ENCODE data around the gene MTHFD2L. TPM values are rescaled to one million over a fixed set of nuclear protein-coding genes. Genes with fewer than 3 reads are reported as not detected.

MTHFD2L gene
- polyA plus RNA-seq, 3 donors, result 4.3 to 7.0 (median 4.8) TPM

DNA sequence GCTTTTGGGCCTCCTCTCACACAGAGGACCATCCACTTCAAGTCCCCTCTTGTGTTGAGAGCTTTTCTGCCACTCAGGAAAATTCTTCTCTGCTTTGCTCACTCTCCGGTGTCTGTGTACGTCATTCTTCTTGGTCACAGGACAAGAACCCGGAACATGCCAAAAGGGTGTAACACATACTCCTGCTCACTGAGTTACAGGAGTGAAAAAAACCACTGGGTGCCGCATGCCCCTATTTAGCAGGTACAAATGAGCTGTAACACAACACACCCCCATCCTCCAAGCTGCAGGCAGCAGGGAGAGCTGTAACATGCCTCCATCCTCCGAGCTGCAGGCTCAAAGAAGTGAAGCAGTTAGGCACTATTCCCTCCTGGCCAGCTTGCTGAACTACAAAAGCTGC is 45.9 kb upstream of the MTHFD2L start:
- peaks cover 0 to 2% (median 0%) of the 10 kb centered on the region in 3 donors for H3K27me3 Mint-ChIP-seq (ENCODE audit: low read depth in 3 of 3)
- peak overlapping the region in 1 of 7 donors; percentile 14 for H3K27ac Mint-ChIP-seq
- H3K9me3 Mint-ChIP-seq, result no peaks in the 10 kb centered on the region
- WGBS (ENCODE audit: insufficient coverage), result 97% methylated on average over 5 of the region's 5 CpGs
- peaks cover 23 to 34% of the 10 kb centered on the region in 2 donors for H3K4me1 ChIP-seq (ENCODE audit: control insufficient read depth in 1 of 2, insufficient read depth in 2 of 2, low read length in 2 of 2)
- no peaks in the 10 kb centered on the region for H3K9me3 ChIP-seq (replicated peaks in 1 of 2; ENCODE audit: control insufficient read depth in 1 of 2, insufficient read depth in 1 of 2, low read length in 2 of 2)
- H3K36me3 ChIP-seq (replicated peaks in 1 of 2; ENCODE audit: control insufficient read depth in 1 of 2, insufficient read depth in 2 of 2, low read length in 2 of 2), result no peaks in the 10 kb centered on the region
- no peak overlapping the region for H2AFZ ChIP-seq (ENCODE audit: insufficient read depth, low read depth, low read length, poor library complexity, severe bottlenecking)
- peaks cover 33% of the 10 kb centered on the region for H3K4me1 Mint-ChIP-seq
- no peak overlapping the region for H3K4me3 ChIP-seq (replicated peaks in 1 of 3; ENCODE audit: low read depth in 2 of 3, low read length in 3 of 3)
- H3K79me2 ChIP-seq (ENCODE audit: insufficient read depth, low read length), result no peaks in the 10 kb centered on the region
- H3K9ac ChIP-seq (ENCODE audit: insufficient read depth, low read length, poor library complexity, severe bottlenecking), result no peak overlapping the region
- H3K36me3 Mint-ChIP-seq, result no peaks in the 10 kb centered on the region
- DNase-seq, result no peak
- H3K27me3 ChIP-seq (ENCODE audit: control insufficient read depth in 2 of 2, insufficient read depth in 2 of 2, low read length in 2 of 2), result no peaks in the 10 kb centered on the region
- H3K4me2 ChIP-seq (replicated peaks; ENCODE audit: extremely low read depth, low read length, poor library complexity, severe bottlenecking), result no peak overlapping the region
- H3K4me3 Mint-ChIP-seq, result no peak overlapping the region
- no peaks in the 10 kb centered on the region for H4K20me1 ChIP-seq (ENCODE audit: insufficient read depth, low read length)
- no peak for TF ChIP-seq CTCF (IDR thresholded peaks at IDR 0.05)
- intact Hi-C loops (cut with micrococcal nuclease), result no loop called here
- H3K27ac ChIP-seq (ENCODE audit: low read depth in 1 of 2, low read length in 2 of 2), result no peak overlapping the region

GRCh38 chr4:74112399-74113105 is 45.4 kb upstream of the MTHFD2L start:
- Histone ChIP-seq H3K36me3 (replicated peaks in 1 of 2; ENCODE audit: control insufficient read depth in 1 of 2, insufficient read depth in 2 of 2, low read length in 2 of 2) (no peaks in the 10 kb centered on the region), H4K20me1 (ENCODE audit: insufficient read depth, low read length) (no peaks in the 10 kb centered on the region), H3K4me2 (replicated peaks; ENCODE audit: extremely low read depth, low read length, poor library complexity, severe bottlenecking) (no peak overlapping the region), H3K79me2 (ENCODE audit: insufficient read depth, low read length) (no peaks in the 10 kb centered on the region), H3K9me3 (replicated peaks in 1 of 2; ENCODE audit: control insufficient read depth in 1 of 2, insufficient read depth in 1 of 2, low read length in 2 of 2) (no peaks in the 10 kb centered on the region), H3K9ac (ENCODE audit: insufficient read depth, low read length, poor library complexity, severe bottlenecking) (no peak overlapping the region), H3K4me1 (ENCODE audit: control insufficient read depth in 1 of 2, insufficient read depth in 2 of 2, low read length in 2 of 2) (peaks cover 23 to 34% of the 10 kb centered on the region in 2 donors), H3K27ac (ENCODE audit: low read depth in 1 of 2, low read length in 2 of 2) (no peak overlapping the region), H3K4me3 (replicated peaks in 1 of 3; ENCODE audit: low read depth in 2 of 3, low read length in 3 of 3) (no peak overlapping the region), H2AFZ (ENCODE audit: insufficient read depth, low read depth, low read length, poor library complexity, severe bottlenecking) (no peak overlapping the region), H3K27me3 (ENCODE audit: control insufficient read depth in 2 of 2, insufficient read depth in 2 of 2, low read length in 2 of 2) (no peaks in the 10 kb centered on the region)
- Mint-ChIP-seq H3K27me3 (ENCODE audit: low read depth in 3 of 3) (peaks cover 0 to 2% (median 0%) of the 10 kb centered on the region in 3 donors), H3K4me1 (peaks cover 33% of the 10 kb centered on the region), H3K9me3 (no peaks in the 10 kb centered on the region), H3K4me3 (no peak overlapping the region), H3K27ac (no peak overlapping the region), H3K36me3 (no peaks in the 10 kb centered on the region)
- 95% methylated on average over 2 of the region's 3 CpGs for WGBS (ENCODE audit: insufficient coverage)
- no peak for DNase-seq
- TF ChIP-seq CTCF (IDR thresholded peaks at IDR 0.05), result no peak
- intact Hi-C loops (cut with micrococcal nuclease), result no loop called here

Measured in CD14-positive monocyte (primary cell).